Esophagus muscularis mucosa (tissue), 4 donors: ENCODE data around the gene ZFAND2A. TPM values are rescaled to one million over a fixed set of nuclear protein-coding genes. Genes with fewer than 3 reads are reported as not detected.
"Not testable (repeated sequence)": the region's sequence is repeated elsewhere in the genome, so short reads cannot be mapped to it uniquely, and the experiment has no call there.

Experiments used
- DNase-seq: peaks from one replicate; pipeline ENCODE4 v3.0.0-alpha.2; 2017; ENCODE audit errors: extremely low spot score
- H3K27ac ChIP-seq, 4 donors: fragments of 200-600 bp; sonication (generic); replicated peaks in 1 of 4; 1 replicate in 3 of 4; 2 replicates in 1 of 4; pipeline ENCODE4 v1.5.1; 2016 to 2019; ENCODE audit warnings: mild to moderate bottlenecking in 1 of 4
- H3K27me3 ChIP-seq, 4 donors: fragments of 200-600 bp; sonication (generic); one replicate each; pipeline versions ENCODE4 v1.5.1 to v1.6.0; 2016 to 2019
- H3K36me3 ChIP-seq, 4 donors: fragments of 200-600 bp; sonication (generic); one replicate each; pipeline ENCODE4 v1.5.1; 2016 to 2019
- H3K4me1 ChIP-seq, 4 donors: fragments of 200-600 bp; sonication (generic); one replicate each; pipeline ENCODE4 v1.5.1; 2016 to 2019
- H3K4me3 ChIP-seq, 4 donors: fragments of 200-600 bp; sonication (generic); 1 replicate in 2 of 4; 2 replicates in 2 of 4; pipeline ENCODE4 v1.5.1; 2016 to 2019; ENCODE audit warnings: mild to moderate bottlenecking in 4 of 4, moderate library complexity in 1 of 4
- H3K9me3 ChIP-seq, 4 donors: fragments of 200-600 bp; sonication (generic); 1 replicate in 3 of 4; 2 replicates in 1 of 4; pipeline ENCODE4 v1.5.1; 2016 to 2019
- EP300 ChIP-seq: sonication (generic); formaldehyde crosslinking; IDR thresholded peaks from one replicate; pipeline ENCODE4 v1.6.1; 2017; ENCODE audit warnings: antibody characterized with exemption
- POLR2A ChIP-seq: fragments of 450-650 bp; IDR thresholded peaks from one replicate; pipeline ENCODE4 v1.6.1; 2017; ENCODE audit warnings: antibody characterized with exemption, moderate library complexity, mild to moderate bottlenecking, low read depth
- POLR2AphosphoS5 ChIP-seq, 2 donors: sonication (generic); formaldehyde crosslinking; IDR thresholded peaks; one replicate each; pipeline ENCODE4 v1.6.1; 2017; ENCODE audit warnings: antibody characterized with exemption in 2 of 2
- WGBS: methylation state at CpG from one replicate; pipeline ENCODE4 v1.1.5; 2018; 5-methylcytosine and 5-hydroxymethylcytosine counted together
- intact Hi-C: fragments of 100-400 bp; cut with DNase I; formaldehyde crosslinking; loops from one replicate; pipeline ENCODE4 v1.15.1; 2023
- total RNA-seq, 4 donors: library from RNA; depleted of rRNA; stranded (reverse); fragments of >200 nt; gene quantifications; one replicate each; pipeline versions ENCODE4 v1.1.0 to v1.2.1, GENCODE V29; 2016
- TF ChIP-seq, protein P1 (sequence below), 3 experiments: fragments of 200-600 bp in 2 of 3; fragments of 450-650 bp in 1 of 3; sonication (generic) in 2 of 3; IDR thresholded peaks; one replicate each; pipeline ENCODE4 v1.5.1; 2017 to 2019; ENCODE audit warnings: antibody characterized with exemption in 3 of 3, mild to moderate bottlenecking in 2 of 3, moderate library complexity in 1 of 3

ZFAND2A gene
- total RNA-seq, 4 donors from 2014 or later = 24.3 to 27.5 (median 25.5) TPM

DNA sequence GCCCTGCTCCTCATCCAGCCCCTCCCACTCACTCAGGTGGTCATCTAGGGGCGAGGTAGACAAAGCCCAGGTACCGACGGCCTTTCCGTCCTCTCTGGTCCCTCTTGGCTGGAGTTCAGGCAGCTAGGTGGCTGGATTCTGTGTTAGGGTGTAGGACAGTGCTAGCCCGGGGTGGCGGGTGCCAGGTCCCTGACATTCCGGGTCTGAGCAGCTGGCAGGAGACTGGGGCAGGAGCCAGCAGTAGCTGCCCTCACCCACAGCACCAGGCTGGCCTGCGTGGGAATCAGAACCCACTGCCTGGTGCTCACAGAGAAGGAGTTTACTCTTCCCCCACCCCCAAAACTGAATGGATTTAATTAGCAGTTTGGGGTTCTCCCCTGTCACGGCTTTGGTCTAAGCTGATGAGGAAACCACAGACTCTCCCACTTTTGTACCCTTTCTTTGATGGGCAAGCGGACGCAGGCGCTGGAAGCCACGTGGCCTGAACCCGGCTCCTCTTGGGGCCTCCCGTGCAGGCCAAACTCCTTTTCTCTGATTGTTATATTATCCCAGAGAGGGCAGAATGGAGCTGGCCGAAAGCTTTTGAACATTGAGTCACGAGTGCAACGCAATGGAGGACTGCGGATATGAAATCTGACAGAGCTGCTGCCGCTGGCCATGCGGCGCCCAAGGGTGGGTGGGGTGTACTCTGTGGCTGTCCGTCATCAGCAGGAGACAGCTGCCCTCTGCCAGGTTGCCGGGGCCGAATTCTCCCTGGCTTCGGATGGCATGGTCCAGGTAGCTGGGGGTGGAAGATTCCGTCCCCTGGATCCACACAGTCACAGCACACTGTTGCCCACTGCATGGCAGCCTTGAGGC, 12.9 kb upstream of the ZFAND2A start:
- intact Hi-C loops = no loop called here
- no peaks in the 10 kb centered on the region for H3K36me3 ChIP-seq
- peaks cover 12 to 35% (median 26%) of the 10 kb centered on the region in 4 donors for H3K4me1 ChIP-seq
- TF ChIP-seq POLR2AphosphoS5 (IDR thresholded peaks at IDR 0.05) (no peak), EP300 (no peak), POLR2A (no peak)
- TF ChIP-seq, protein P1, sequence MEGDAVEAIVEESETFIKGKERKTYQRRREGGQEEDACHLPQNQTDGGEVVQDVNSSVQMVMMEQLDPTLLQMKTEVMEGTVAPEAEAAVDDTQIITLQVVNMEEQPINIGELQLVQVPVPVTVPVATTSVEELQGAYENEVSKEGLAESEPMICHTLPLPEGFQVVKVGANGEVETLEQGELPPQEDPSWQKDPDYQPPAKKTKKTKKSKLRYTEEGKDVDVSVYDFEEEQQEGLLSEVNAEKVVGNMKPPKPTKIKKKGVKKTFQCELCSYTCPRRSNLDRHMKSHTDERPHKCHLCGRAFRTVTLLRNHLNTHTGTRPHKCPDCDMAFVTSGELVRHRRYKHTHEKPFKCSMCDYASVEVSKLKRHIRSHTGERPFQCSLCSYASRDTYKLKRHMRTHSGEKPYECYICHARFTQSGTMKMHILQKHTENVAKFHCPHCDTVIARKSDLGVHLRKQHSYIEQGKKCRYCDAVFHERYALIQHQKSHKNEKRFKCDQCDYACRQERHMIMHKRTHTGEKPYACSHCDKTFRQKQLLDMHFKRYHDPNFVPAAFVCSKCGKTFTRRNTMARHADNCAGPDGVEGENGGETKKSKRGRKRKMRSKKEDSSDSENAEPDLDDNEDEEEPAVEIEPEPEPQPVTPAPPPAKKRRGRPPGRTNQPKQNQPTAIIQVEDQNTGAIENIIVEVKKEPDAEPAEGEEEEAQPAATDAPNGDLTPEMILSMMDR (IDR thresholded peaks at IDR 0.05) = no peak
- H3K4me3 ChIP-seq = no peak overlapping the region
- no peak overlapping the region for H3K27ac ChIP-seq
- H3K27me3 ChIP-seq = no peaks in the 10 kb centered on the region
- WGBS = 94% methylated on average over 17 of the region's 27 CpGs
- H3K9me3 ChIP-seq = no peaks in the 10 kb centered on the region
- DNase-seq = no peak

DNA sequence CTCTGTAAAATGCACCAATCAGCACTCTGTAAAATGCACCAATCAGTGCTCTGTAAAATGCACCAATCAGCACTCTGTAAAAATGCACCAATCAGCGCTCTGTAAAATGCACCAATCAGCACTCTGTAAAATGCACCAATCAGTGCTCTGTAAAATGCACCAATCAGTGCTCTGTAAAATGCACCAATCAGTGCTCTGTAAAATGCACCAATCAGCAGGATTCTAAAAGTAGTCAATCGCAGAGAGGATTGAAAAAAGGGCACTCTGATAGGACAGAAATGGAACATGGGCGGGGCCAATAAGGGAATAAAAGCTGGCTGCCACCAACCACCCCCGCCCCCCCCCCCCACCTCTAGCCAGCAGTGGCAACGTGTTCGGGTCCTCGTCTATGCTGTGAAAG, 11.5 kb upstream of the ZFAND2A start:
- WGBS = 49% methylated on average over 7 of the region's 7 CpGs
- intact Hi-C loops, H3K9me3 ChIP-seq, DNase-seq, H3K27me3 ChIP-seq, H3K27ac ChIP-seq, H3K4me3 ChIP-seq, H3K36me3 ChIP-seq: not testable (repeated sequence)
- peaks cover 10 to 29% (median 22%) of the 10 kb centered on the region in 4 donors for H3K4me1 ChIP-seq

DNA sequence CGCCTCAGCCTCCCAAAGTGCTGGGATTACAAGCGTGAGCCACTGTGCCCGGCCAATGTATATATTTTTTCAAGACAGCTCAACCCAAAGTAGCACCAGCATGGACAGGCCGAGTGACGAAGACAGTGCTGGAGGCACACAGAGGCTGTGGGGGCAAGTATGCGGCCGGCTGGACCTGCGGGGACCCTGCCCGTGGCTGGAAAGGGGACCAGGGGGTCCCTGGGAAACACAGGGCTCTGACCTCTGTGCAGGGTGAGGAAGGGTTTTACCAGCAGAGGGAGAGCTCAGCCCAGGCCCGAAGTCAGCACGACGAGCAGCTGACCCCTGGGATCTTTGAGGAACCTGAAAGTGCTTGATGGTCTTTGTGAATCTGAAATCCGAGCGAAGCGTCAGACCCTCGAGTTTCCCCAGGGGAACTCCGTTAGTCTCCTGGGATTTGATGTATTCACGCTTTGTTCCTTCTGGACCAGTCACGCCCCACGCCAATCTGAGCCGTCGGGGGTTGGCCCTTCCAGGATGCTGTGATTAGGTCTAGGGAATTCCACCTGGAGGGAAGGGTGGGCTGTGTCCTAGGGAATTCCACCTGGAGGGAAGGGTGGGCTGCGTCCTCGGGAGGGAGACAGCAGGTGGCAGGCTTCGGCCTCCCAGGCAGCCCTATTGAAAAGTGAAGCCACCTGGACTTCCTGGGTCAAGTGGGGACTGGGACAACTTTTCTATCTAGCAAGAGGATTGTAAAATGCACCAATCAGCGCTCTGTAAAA, 10.9 kb upstream of the ZFAND2A start:
- H3K36me3 ChIP-seq = peaks cover 0 to 5% (median 0%) of the 10 kb centered on the region in 4 donors
- DNase-seq = no peak
- 90% methylated on average over 23 of the region's 26 CpGs for WGBS
- no peaks in the 10 kb centered on the region for H3K9me3 ChIP-seq
- TF ChIP-seq, protein P1 (IDR thresholded peaks at IDR 0.05) = no peak
- intact Hi-C loops = no loop called here
- no peak overlapping the region for H3K4me3 ChIP-seq
- H3K4me1 ChIP-seq = peaks cover 7 to 23% (median 16%) of the 10 kb centered on the region in 4 donors
- H3K27ac ChIP-seq = no peak overlapping the region
- H3K27me3 ChIP-seq = no peaks in the 10 kb centered on the region

DNA sequence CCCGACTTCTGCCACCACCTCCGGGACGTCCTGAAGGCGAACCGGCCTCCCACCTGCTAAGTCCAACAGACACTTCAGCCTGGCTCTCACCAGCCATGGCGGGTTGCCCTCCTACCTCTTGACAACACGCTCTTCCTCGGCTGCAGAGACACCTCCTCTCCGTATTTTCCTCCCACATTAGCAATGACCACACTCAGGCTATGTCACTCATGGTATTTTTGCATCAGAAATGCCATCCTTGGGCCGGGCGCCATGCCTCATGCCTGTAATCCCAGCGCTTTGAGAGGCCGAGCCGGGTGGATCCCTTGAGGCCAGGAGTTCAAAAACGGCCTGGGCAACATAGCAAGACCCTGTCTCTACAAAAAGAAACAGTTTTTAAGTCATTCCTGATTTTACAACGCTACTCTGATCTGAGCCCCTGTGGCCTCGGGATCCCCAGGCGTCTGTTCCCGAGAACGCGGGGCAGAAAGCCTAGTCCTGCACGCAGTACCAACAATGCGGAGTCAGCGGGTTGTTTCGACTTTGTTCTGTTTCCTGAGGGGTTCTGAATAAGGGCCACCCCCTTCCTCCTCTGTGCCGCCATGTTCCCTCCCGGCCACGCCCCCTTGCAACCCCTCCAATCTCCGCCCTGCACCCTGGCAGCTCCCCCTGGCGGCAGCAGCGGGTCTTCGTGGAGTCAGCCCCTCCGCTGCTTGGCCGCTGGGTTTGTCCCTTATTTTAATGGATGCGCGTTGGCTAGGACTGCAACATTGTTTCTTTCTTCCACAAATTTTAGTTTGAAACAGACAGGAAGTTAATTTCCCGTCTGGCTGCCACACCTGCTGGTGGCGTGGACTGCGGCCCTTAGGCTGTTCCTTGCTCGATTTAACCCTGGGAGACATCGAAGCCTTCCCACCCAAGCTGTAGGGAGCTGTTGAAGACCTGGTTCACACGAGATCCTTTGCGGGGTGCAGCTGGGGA, 9.7 kb upstream of the ZFAND2A start:
- Histone ChIP-seq H3K9me3 (no peaks in the 10 kb centered on the region), H3K36me3 (peaks cover 0 to 16% (median 10%) of the 10 kb centered on the region in 4 donors), H3K27ac (peak overlapping the region in 3 of 4 donors; percentile 10 to 47 (median 43)), H3K27me3 (no peaks in the 10 kb centered on the region), H3K4me3 (peak overlapping the region; percentile 44 to 63 (median 56)), H3K4me1 (peaks cover 4 to 19% (median 13%) of the 10 kb centered on the region in 4 donors)
- TF ChIP-seq EP300 = no peak
- TF ChIP-seq, protein P1 (IDR thresholded peaks at IDR 0.05) = peak; percentile 82 to 94 (median 82)
- no peak for TF ChIP-seq POLR2A
- peak in 1 of 2 donors; percentile 76 for TF ChIP-seq POLR2AphosphoS5 (IDR thresholded peaks at IDR 0.05)
- 37% methylated on average over 41 of the region's 43 CpGs for WGBS
- intact Hi-C loops = no loop called here
- DNase-seq = peak; percentile 95
